HEK293T (cell line): Measurements from ENCODE around the gene FOXC1.

Experiments
- FOXA1 ChIP-seq: fragments of 450-650 bp; IDR thresholded peaks from 2 replicates; pipeline ENCODE4 v1.6.1; 2016; ENCODE audit warnings: mild to moderate bottlenecking
- FOXK2 ChIP-seq: fragments of 450-650 bp; IDR thresholded peaks from 2 replicates; pipeline ENCODE4 v1.6.1; 2016; ENCODE audit warnings: mild to moderate bottlenecking
- FOXM1 ChIP-seq: fragments of 450-650 bp; IDR thresholded peaks from 2 replicates; pipeline ENCODE4 v1.6.1; 2017; ENCODE audit warnings: mild to moderate bottlenecking, borderline replicate concordance
- L3MBTL2 ChIP-seq: fragments of 450-650 bp; conservative IDR thresholded peaks from 2 replicates; pipeline ENCODE4 v1.6.1; 2016; ENCODE audit warnings: mild to moderate bottlenecking
- SP1 ChIP-seq: fragments of 450-650 bp; IDR thresholded peaks from 2 replicates; pipeline ENCODE4 v1.6.1; 2017
- SUZ12 ChIP-seq: fragments of 450-650 bp; IDR thresholded peaks from 2 replicates; pipeline ENCODE4 v1.6.1; 2016; ENCODE audit warnings: mild to moderate bottlenecking
- TARDBP ChIP-seq: fragments of 450-650 bp; IDR thresholded peaks from 2 replicates; pipeline ENCODE4 v1.6.1; 2016
- ZNF384 ChIP-seq: fragments of 450-650 bp; IDR thresholded peaks from 2 replicates; pipeline ENCODE4 v1.6.1; 2016

DNA sequence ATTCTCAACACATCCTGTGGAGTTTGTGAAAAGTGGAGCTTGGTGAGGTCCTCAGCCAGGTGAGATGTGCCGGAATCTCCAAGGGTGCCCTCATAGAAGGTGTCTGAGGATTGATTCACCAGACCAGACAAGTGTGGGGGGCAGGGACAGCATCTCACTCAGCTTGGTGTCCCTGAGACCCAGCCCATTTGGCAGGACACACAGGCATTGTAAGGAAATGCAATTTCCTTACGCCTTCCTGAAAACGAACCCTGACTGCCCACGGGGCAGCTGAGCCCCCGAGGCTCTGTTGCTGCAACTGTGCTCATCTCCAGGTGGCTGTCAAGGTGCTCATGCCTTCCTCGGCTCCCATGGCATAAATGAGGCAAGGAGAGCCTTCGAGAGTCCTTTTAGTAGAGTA, 33.4 kb downstream of the FOXC1 start:
- TF ChIP-seq SP1 (no peak), FOXM1 (no peak), ZNF384 (no peak), SUZ12 (no peak), FOXA1 (no peak), TARDBP (no peak), FOXK2 (no peak), L3MBTL2 (no peak)
